ENCODE results near the gene ONECUT3.

DNA sequence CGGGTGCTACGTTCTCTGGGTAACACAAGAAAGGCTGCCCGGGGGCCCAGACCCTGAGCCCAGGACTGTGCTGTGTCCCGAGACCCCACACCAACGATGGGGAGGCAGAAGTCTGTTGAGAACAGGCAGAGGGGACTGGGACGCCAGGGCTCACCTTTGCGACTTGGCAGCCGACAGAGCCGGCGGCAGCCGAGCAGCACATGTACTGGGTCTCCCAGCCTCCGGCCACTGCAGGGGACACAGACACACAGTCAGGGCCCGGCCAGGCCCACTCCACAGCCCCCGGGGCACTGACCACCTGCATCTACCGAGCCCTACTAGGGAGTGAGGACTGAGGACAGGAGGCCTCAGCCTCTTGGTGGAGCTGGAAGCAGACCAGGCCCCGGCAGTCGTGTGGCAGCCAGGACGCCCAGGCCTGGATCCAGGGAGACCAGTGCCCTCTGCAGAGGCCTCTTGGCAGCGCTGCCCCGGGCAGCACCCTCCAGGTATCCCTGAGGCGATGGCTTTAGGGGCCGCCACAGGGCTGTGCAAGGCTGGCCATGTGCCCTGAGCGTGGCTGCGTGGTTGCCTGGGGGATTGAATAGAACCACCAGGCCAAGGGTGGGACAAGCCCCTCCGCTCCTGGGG lies 64.4 kb downstream of the ONECUT3 start:
- TF ChIP-seq TAF1 (conservative IDR thresholded peaks at IDR 0.05) (no peak), GABPA (IDR thresholded peaks at IDR 0.05 in 1 of 2, conservative IDR thresholded peaks at IDR 0.05 in 1 of 2) (no peak), RAD21 (IDR thresholded peaks at IDR 0.05) (no peak), SP1 (IDR thresholded peaks at IDR 0.05) (no peak), YY1 (IDR thresholded peaks at IDR 0.05) (no peak), JUND (IDR thresholded peaks at IDR 0.05) (no peak), NR2F2 (IDR thresholded peaks at IDR 0.05) (no peak), HNF4A (conservative IDR thresholded peaks at IDR 0.05) (no peak), HNF4G (IDR thresholded peaks at IDR 0.05) (no peak)
- TF ChIP-seq, protein P1, sequence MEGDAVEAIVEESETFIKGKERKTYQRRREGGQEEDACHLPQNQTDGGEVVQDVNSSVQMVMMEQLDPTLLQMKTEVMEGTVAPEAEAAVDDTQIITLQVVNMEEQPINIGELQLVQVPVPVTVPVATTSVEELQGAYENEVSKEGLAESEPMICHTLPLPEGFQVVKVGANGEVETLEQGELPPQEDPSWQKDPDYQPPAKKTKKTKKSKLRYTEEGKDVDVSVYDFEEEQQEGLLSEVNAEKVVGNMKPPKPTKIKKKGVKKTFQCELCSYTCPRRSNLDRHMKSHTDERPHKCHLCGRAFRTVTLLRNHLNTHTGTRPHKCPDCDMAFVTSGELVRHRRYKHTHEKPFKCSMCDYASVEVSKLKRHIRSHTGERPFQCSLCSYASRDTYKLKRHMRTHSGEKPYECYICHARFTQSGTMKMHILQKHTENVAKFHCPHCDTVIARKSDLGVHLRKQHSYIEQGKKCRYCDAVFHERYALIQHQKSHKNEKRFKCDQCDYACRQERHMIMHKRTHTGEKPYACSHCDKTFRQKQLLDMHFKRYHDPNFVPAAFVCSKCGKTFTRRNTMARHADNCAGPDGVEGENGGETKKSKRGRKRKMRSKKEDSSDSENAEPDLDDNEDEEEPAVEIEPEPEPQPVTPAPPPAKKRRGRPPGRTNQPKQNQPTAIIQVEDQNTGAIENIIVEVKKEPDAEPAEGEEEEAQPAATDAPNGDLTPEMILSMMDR (IDR thresholded peaks at IDR 0.05; ENCODE audit: low read depth, low read length, missing input control), result no peak
- TF ChIP-seq, protein P2, sequence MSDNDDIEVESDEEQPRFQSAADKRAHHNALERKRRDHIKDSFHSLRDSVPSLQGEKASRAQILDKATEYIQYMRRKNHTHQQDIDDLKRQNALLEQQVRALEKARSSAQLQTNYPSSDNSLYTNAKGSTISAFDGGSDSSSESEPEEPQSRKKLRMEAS (IDR thresholded peaks at IDR 0.05), result no peak
- TF ChIP-seq, protein P3, sequence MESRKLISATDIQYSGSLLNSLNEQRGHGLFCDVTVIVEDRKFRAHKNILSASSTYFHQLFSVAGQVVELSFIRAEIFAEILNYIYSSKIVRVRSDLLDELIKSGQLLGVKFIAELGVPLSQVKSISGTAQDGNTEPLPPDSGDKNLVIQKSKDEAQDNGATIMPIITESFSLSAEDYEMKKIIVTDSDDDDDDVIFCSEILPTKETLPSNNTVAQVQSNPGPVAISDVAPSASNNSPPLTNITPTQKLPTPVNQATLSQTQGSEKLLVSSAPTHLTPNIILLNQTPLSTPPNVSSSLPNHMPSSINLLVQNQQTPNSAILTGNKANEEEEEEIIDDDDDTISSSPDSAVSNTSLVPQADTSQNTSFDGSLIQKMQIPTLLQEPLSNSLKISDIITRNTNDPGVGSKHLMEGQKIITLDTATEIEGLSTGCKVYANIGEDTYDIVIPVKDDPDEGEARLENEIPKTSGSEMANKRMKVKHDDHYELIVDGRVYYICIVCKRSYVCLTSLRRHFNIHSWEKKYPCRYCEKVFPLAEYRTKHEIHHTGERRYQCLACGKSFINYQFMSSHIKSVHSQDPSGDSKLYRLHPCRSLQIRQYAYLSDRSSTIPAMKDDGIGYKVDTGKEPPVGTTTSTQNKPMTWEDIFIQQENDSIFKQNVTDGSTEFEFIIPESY (IDR thresholded peaks at IDR 0.05), result no peak
- TF ChIP-seq, protein P4, sequence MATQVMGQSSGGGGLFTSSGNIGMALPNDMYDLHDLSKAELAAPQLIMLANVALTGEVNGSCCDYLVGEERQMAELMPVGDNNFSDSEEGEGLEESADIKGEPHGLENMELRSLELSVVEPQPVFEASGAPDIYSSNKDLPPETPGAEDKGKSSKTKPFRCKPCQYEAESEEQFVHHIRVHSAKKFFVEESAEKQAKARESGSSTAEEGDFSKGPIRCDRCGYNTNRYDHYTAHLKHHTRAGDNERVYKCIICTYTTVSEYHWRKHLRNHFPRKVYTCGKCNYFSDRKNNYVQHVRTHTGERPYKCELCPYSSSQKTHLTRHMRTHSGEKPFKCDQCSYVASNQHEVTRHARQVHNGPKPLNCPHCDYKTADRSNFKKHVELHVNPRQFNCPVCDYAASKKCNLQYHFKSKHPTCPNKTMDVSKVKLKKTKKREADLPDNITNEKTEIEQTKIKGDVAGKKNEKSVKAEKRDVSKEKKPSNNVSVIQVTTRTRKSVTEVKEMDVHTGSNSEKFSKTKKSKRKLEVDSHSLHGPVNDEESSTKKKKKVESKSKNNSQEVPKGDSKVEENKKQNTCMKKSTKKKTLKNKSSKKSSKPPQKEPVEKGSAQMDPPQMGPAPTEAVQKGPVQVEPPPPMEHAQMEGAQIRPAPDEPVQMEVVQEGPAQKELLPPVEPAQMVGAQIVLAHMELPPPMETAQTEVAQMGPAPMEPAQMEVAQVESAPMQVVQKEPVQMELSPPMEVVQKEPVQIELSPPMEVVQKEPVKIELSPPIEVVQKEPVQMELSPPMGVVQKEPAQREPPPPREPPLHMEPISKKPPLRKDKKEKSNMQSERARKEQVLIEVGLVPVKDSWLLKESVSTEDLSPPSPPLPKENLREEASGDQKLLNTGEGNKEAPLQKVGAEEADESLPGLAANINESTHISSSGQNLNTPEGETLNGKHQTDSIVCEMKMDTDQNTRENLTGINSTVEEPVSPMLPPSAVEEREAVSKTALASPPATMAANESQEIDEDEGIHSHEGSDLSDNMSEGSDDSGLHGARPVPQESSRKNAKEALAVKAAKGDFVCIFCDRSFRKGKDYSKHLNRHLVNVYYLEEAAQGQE (IDR thresholded peaks at IDR 0.05), result no peak
- TF ChIP-seq, protein P5, sequence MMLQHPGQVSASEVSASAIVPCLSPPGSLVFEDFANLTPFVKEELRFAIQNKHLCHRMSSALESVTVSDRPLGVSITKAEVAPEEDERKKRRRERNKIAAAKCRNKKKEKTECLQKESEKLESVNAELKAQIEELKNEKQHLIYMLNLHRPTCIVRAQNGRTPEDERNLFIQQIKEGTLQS (IDR thresholded peaks at IDR 0.05), result no peak

Measured in liver (tissue), 3 donors.